ENCODE data around the gene PDE4D. TPM values are rescaled to one million over a fixed set of nuclear protein-coding genes. Genes with fewer than 3 reads are reported as not detected.
"Not testable (repeated sequence)": the region's sequence is repeated elsewhere in the genome, so short reads cannot be mapped to it uniquely, and the experiment has no call there.

PDE4D gene
- total RNA-seq, 1 experiment from 2014 or later = 34.2 TPM

DNA sequence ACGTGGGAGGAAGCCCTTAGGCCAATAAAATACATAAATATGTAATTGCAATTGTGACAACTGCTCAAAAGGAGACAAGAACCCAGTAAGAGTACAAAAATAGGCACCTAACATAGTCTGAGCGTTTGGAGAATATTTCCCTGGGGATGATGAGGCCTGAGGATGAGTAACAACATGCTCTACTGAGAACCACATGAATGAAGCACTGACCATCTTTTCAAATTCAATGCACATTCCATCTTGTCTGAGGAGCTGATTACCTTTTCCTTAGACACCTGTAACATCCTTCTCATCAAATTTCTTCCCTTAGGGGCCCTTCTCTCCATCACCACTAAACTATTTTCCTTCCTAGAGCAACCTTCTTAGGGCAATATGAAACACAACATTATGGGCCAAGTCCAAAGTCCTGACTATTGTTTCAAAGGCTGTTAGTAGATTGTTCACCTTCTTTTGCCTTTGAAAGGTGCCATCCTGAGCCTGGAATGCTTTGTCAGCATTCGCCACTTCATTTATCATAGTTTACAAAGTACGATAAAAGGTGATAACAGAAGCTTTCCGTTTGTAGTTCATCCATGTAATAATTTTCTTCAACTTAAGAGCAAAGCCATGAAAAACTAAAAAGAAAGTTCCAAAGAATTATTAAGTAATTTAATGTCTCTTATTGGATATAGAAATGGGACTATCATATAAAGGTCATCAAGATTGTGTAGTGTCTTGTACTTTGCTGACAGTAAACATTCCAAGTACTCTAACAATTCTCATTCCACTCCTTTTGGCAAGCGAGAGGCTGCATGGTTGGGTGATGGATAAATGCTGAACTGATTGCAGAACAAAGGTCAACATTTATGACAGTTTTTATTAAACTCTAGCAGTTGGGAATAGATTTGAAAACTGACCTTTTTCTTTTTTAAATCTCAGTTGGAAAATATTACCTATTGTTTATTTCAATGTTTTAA lies 471.3 kb downstream of the PDE4D start:
- no peak for DNase-seq (ENCODE audit: low spot score)

DNA sequence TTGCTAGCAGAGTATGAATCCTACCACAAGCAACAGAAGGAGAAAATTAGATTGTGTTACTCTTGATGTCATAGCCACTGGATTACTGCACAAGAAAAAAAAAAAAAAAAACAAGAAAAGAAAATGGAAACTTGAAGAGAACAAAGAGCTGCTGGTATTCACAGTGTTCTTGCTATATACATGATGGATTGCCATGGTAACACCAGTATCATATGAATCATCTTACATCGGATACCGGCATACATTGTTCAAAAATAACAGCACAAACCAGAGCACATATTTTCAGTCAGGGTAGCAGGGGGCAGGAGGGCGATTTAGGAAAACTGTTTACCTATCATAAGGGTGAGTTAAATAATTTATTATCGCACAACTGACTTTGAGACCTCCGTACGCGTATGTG lies 472.9 kb downstream of the PDE4D start:
- DNase-seq (ENCODE audit: low spot score) = no peak

- DNase-seq (ENCODE audit: low spot score) = no peak
Measured at GRCh38 chr5:59418808-59419207, 474.7 kb downstream of the PDE4D start.

- peak; percentile 23 for DNase-seq (ENCODE audit: low spot score)
Measured at GRCh38 chr5:59416451-59416850, 477.1 kb downstream of the PDE4D start.

- no peak for DNase-seq (ENCODE audit: low spot score)
Measured at GRCh38 chr5:59416026-59416425, 477.5 kb downstream of the PDE4D start.

DNA sequence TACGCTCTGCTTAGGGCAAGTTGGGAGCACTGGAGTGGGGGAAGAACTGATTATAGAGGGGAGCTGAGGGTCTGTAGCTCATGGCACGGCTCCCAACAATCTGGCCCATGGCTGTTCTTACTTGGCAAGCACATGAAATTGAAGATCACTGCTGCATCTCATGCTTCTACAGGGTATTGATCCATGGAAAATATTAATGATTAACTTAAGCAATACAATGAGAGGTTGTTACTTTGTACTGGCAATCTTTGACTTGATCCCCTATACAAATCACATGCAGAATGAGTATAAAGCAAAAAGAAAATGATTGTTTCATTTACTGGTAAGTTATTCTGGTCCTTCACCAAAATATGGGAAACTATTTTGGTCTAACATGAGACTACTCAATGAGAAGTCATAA lies 481.1 kb downstream of the PDE4D start:
- DNase-seq (ENCODE audit: low spot score) = no peak

- not testable (repeated sequence) for DNase-seq (ENCODE audit: low spot score)
Measured at GRCh38 chr5:59408997-59409396, 484.5 kb downstream of the PDE4D start.

DNA sequence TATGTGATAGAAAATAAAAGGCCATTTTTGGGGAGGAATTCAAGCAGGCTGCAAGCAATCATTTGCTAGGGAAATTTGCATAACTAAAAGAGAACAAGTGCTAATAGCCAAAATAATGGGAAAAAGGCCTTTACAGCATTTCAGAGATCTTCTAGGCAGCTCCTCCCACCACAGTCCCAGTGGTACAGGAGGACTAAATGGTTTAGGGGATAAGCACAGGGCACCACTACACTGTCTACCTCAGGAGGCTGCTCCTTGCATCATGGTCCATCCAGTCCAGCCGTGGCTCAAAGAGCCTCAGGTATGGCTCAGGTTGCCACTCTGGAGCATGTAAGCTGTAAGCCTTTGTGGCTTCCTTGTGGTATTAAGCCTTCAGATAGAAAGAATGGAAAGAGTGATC lies 485.6 kb downstream of the PDE4D start:
- no peak for DNase-seq (ENCODE audit: low spot score)

DNA sequence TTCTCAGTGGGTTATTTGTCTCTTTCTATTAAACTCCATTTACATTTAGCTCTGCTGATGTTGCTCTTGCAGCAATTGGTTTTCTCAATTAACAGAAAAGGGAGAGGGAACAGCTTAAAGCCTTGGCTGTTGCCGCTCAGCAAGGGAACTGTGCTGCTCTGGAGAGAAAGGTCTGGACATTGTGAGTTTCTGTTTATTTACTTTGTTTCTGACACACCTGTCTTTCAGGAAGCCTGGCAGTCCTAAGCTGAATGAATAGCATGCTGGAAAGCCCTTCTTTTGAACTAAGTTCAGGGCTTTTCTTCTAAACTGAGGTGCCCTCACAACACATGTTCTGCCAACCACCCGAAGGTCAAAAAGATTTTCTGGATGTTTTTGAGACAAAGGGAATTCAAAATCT lies 491.9 kb downstream of the PDE4D start:
- DNase-seq (ENCODE audit: low spot score) = no peak

- not testable (repeated sequence) for DNase-seq (ENCODE audit: low spot score)
Measured at GRCh38 chr5:59394956-59395355, 498.6 kb downstream of the PDE4D start.

GRCh38 chr5:59393585-59394420 lies 499.7 kb downstream of the PDE4D start:
- no peak for DNase-seq (ENCODE audit: low spot score)

GRCh38 chr5:59391576-59391975 lies 501.9 kb downstream of the PDE4D start:
- DNase-seq (ENCODE audit: low spot score) = no peak

GRCh38 chr5:59390989-59391388 lies 502.5 kb downstream of the PDE4D start:
- no peak for DNase-seq (ENCODE audit: low spot score)

GRCh38 chr5:59390074-59390659 lies 503.4 kb downstream of the PDE4D start:
- DNase-seq (ENCODE audit: low spot score) = no peak

DNA sequence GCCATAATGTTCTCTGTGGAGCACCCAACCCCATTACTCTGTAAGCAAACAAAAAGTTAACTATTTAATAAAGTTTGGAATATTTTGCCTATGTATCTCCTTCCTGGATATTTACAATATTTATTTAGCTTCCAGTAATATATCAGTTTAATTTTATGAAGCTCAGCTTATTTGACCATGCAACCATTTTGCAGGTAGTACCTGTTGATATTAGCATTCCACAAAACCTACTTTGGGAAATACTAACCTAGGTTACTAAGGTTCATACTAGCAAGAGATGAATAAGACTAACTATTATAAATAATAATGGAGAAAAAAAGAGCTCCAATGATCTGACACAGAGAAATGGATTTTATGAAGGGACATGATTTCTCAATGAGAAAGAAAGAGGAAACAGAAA lies 506.4 kb downstream of the PDE4D start:
- no peak for DNase-seq (ENCODE audit: low spot score)

DNA sequence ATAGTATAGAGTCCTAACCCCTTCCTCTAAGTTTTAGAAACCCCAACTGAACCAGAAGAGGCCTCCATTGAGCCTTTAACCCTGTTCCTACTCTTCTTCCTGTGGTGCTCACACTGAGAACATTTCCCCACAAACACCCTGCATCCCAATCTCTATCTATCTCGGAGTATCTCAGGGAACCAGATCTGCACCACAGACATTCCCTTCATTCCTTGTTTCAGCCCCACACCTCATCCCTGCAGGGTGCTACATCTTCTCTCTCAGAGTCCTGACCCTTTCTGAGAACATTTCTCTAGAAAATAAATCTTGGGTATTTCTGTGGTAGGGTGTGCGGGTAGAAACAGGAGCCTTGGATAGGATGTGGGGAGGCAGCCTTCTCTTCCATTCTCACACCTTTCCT lies 507.8 kb downstream of the PDE4D start:
- DNase-seq (ENCODE audit: low spot score) = no peak

- peak; percentile 97 for DNase-seq (ENCODE audit: low spot score)
Measured at GRCh38 chr5:59380350-59380951, 513.1 kb downstream of the PDE4D start.

DNA sequence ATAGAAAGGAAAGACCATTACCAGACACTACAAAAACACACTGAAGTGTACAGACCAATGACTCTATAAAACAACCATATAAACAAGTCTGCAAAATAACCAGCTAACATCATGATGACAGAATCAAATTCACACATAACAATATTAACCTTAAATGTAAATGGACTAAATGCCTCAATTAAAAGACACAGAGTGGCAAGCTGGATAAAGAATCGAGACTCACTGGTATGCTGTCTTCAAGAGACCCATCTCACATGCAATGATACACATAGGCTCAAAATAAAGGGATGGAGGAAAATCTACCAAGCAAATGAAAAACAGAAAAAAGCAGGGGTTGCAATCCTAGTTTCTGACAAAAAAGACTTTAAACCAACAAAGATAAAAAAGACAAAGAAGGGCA lies 519.5 kb downstream of the PDE4D start:
- DNase-seq (ENCODE audit: low spot score) = not testable (repeated sequence)

GRCh38 chr5:59371525-59372127 lies 521.9 kb downstream of the PDE4D start:
- DNase-seq (ENCODE audit: low spot score) = no peak

DNA sequence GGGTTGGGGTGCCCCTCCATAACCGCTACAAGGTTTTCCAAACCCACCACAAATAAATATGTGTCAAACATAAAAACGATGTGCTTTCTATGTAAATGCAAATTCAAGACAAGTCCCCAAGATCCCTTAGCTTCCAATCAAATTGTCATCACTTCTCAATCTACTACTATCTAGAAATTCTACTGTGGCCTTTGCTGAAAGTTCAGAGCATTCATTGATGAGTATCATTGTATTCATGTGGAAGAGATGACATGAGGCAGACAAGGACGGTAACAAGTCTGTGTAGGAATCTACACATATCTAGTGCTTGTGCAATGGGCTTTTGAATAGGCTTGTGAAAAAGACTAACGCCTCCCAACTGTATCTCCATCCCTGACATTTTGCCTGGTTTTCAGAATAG lies 524.6 kb downstream of the PDE4D start:
- no peak for DNase-seq (ENCODE audit: low spot score)

DNA sequence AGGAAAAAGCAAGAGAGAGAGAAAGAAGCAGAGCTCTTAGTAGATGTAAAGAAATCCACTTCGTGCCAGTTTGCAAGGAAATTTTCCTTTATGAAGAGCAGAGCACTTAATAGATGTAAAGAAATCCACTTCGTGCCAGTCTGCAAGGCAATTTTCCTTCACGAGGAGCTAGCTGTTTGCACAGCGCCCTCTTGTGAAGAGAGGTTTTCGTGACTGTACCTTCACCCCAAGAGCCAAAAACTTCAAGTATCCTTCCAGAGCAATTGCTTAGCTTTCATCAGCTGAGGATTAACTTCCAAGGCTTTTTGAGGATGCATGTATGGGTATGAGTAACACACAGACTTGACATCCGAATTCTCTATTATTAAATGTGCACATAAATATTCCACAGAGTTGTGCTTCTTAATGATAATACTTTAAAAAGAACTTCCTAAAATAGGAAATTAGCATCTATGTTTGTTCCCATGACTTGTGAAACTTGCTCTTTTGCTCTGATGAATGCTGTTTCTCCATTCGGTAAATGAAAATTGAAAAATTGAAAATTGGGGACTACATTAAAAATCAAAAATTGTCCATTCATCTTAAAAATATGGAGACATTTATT lies 525.6 kb downstream of the PDE4D start:
- peak; percentile 63 for DNase-seq (ENCODE audit: low spot score)
